A673 (cell line): ENCODE data around the gene CIAO2B. TPM values are rescaled to one million over a fixed set of nuclear protein-coding genes. Genes with fewer than 3 reads are reported as not detected.

Experiments
- BruUV-seq: library from RNA; stranded (reverse); fragments of 400-500 nt; replicated peaks from 2 replicates; lab custom pipeline; 2021; lab: Mats Ljungman, UMichigan
- CTCF ChIA-PET: fragments of 300-600 bp; sonication (Branson Sonifier 250); formaldehyde crosslinking; loops from one replicate; lab custom pipeline; 2022; ENCODE audit warnings: antibody characterized with exemption; lab: Charles Lee
- POLR2A ChIA-PET: fragments of 300-600 bp; sonication (Branson Sonifier 250); formaldehyde crosslinking; loops from one replicate; lab custom pipeline; 2022; ENCODE audit warnings: antibody characterized with exemption; ENCODE audit not compliant: low non-redundant PET; lab: Charles Lee
- DNase-seq: peaks from one replicate; pipeline ENCODE4 v3.0.0-alpha.2; 2015; ENCODE audit warnings: low spot score
- H3K27ac ChIP-seq: fragments of 200-600 bp; sonication (generic); 2 replicates; pipeline ENCODE4 v1.5.1; 2016; ENCODE audit warnings: mixed run types, low read depth, mild to moderate bottlenecking, mixed read lengths, antibody characterized with exemption, low read length; ENCODE audit not compliant: poor library complexity, severe bottlenecking
- H3K27me3 ChIP-seq: fragments of 200-600 bp; sonication (generic); replicated peaks from 2 replicates; pipeline ENCODE4 v1.6.1; 2017; ENCODE audit warnings: mixed run types, low read depth, mild to moderate bottlenecking, mixed read lengths, antibody characterized with exemption, low read length; ENCODE audit not compliant: insufficient read depth, poor library complexity
- H3K36me3 ChIP-seq: fragments of 200-600 bp; sonication (generic); 2 replicates; pipeline ENCODE4 v1.6.1; 2016; ENCODE audit warnings: mixed run types, mild to moderate bottlenecking, mixed read lengths, antibody characterized with exemption, low read length; ENCODE audit not compliant: insufficient read depth, poor library complexity, severe bottlenecking
- H3K4me1 ChIP-seq: fragments of 200-600 bp; sonication (generic); 2 replicates; pipeline ENCODE4 v1.6.1; 2017; ENCODE audit warnings: mixed run types, mild to moderate bottlenecking, mixed read lengths, antibody characterized with exemption, low read length; ENCODE audit not compliant: insufficient read depth, poor library complexity, severe bottlenecking
- H3K4me3 ChIP-seq: fragments of 200-600 bp; sonication (generic); 2 replicates; pipeline ENCODE4 v1.5.1; 2016; ENCODE audit warnings: low read depth, mixed run types, mild to moderate bottlenecking, mixed read lengths, low read length; ENCODE audit not compliant: poor library complexity, severe bottlenecking
- H3K9me3 ChIP-seq: fragments of 200-600 bp; sonication (generic); 2 replicates; pipeline ENCODE4 v1.6.1; 2016; ENCODE audit warnings: mixed run types, low read depth, mild to moderate bottlenecking, mixed read lengths, antibody characterized with exemption, low read length; ENCODE audit not compliant: poor library complexity, severe bottlenecking
- CTCF ChIP-seq: fragments of 300-800, 200-600 bp; sonication (generic); conservative IDR thresholded peaks from 2 replicates; pipeline ENCODE4 v1.5.1; 2017; ENCODE audit warnings: low read depth, mild to moderate bottlenecking, antibody characterized with exemption, low read length, moderate library complexity, mixed read lengths
- EZH2 ChIP-seq: fragments of 200-600 bp; sonication (generic); IDR thresholded peaks from 2 replicates; pipeline ENCODE4 v1.6.1; 2017; ENCODE audit warnings: borderline replicate concordance, low read depth, mild to moderate bottlenecking, mixed read lengths, antibody characterized with exemption, low read length; ENCODE audit not compliant: poor library complexity, severe bottlenecking
- intact Hi-C: fragments of 100-400 bp; cut with micrococcal nuclease; formaldehyde crosslinking; loops from one replicate; pipeline ENCODE4 v1.10.0; 2022; ENCODE audit not compliant: unreplicated experiment
- total RNA-seq: library from RNA; stranded (reverse); gene quantifications from 2 replicates; pipeline ENCODE4 v1.2.3, GENCODE V29; 2021

CIAO2B gene
- total RNA-seq, 1 experiment from 2014 or later, result 108 TPM

- intact Hi-C loops, result no loop called here
- DNase-seq, result no peak
- ChIA-PET POLR2A (no interaction called here), CTCF (no interaction called here)
- peaks cover 28% of the 10 kb centered on the region for H3K27me3 ChIP-seq
- H3K4me3 ChIP-seq, result no peak overlapping the region
- H3K36me3 ChIP-seq, result no peaks in the 10 kb centered on the region
- no peak overlapping the region for H3K27ac ChIP-seq
- no TSS peak for BruUV-seq
- H3K9me3 ChIP-seq, result no peaks in the 10 kb centered on the region
- no peak for TF ChIP-seq EZH2
- TF ChIP-seq CTCF, result no peak
- peaks cover 7% of the 10 kb centered on the region for H3K4me1 ChIP-seq
These were observed 7.8 kb downstream of the CIAO2B start for GRCh38 chr16:66926171-66926947.

GRCh38 chr16:66925322-66925840 lies 8.8 kb downstream of the CIAO2B start, which contains the start of gene RRAD:
TSS of gene RRAD (minus strand) at chr16:66925535. CDS start at chr16:66925179, 356 bp downstream.
- intact Hi-C loops, result no loop called here
- Histone ChIP-seq H3K4me3 (peak within 1 kb of the TSS; percentile 25), H3K27me3 (peaks cover 28% of the 10 kb centered on the region), H3K27ac (no peak within 1 kb of the TSS), H3K36me3 (no peaks in the 10 kb centered on the region), H3K9me3 (no peaks in the 10 kb centered on the region), H3K4me1 (peaks cover 7% of the 10 kb centered on the region)
- ChIA-PET CTCF (no interaction called here), POLR2A (no interaction called here)
- DNase-seq, result no peak
- BruUV-seq, result no TSS peak
- TF ChIP-seq EZH2 (peak; percentile 75), CTCF (no peak)

GRCh38 chr16:66924527-66925321 lies 9.5 kb downstream of the CIAO2B start:
- Histone ChIP-seq H3K27me3 (peaks cover 28% of the 10 kb centered on the region), H3K27ac (no peak overlapping the region), H3K36me3 (no peaks in the 10 kb centered on the region), H3K4me1 (peaks cover 7% of the 10 kb centered on the region), H3K4me3 (peak overlapping the region; percentile 25), H3K9me3 (no peaks in the 10 kb centered on the region)
- CTCF ChIA-PET, result no interaction called here
- DNase-seq, result no peak
- BruUV-seq, result no TSS peak
- intact Hi-C loops, result no loop called here
- no peak for TF ChIP-seq EZH2
- TF ChIP-seq CTCF, result 0 out of 2 replicates have a peak, but pooled peaks have one; percentile 16
- POLR2A ChIA-PET, result no interaction called here
